ENCODE measurements around the gene CDKN1B.
"Not testable (repeated sequence)": the region's sequence is repeated elsewhere in the genome, so short reads cannot be mapped to it uniquely, and the experiment has no call there.

The CDKN1B gene

GRCh38 chr12:12725086-12725955 is 8.2 kb downstream of the CDKN1B start:
- DNase-seq = peak; percentile 96

GRCh38 chr12:12725956-12726554 is 8.9 kb downstream of the CDKN1B start:
- DNase-seq = no peak

GRCh38 chr12:12726555-12727093 is 9.5 kb downstream of the CDKN1B start:
- DNase-seq = peak; percentile 35

- DNase-seq = no peak
Measured at GRCh38 chr12:12731178-12731577, 14.0 kb downstream of the CDKN1B start.

GRCh38 chr12:12731785-12732184 is 14.6 kb downstream of the CDKN1B start:
- no peak for DNase-seq

- no peak for DNase-seq
Measured at GRCh38 chr12:12733118-12733517, 15.9 kb downstream of the CDKN1B start.

GRCh38 chr12:12734054-12734453 is 16.9 kb downstream of the CDKN1B start:
- no peak for DNase-seq

GRCh38 chr12:12734561-12735071 is 17.4 kb downstream of the CDKN1B start:
- DNase-seq = no peak

GRCh38 chr12:12735301-12735700 is 18.1 kb downstream of the CDKN1B start:
- no peak for DNase-seq

- DNase-seq = peak; percentile 42
Measured at GRCh38 chr12:12736759-12737676, 19.9 kb downstream of the CDKN1B start.

- DNase-seq = not testable (repeated sequence)
Measured at GRCh38 chr12:12738152-12738551, 21.0 kb downstream of the CDKN1B start.

- no peak for DNase-seq
Measured at GRCh38 chr12:12741660-12742059, 24.5 kb downstream of the CDKN1B start.

GRCh38 chr12:12744546-12745305 is 27.6 kb downstream of the CDKN1B start:
- no peak for DNase-seq

- DNase-seq = no peak
Measured at GRCh38 chr12:12745576-12746211, 28.5 kb downstream of the CDKN1B start.

GRCh38 chr12:12747278-12747677 is 30.1 kb downstream of the CDKN1B start:
- no peak for DNase-seq

- DNase-seq = no peak
Measured at GRCh38 chr12:12748044-12748443, 30.9 kb downstream of the CDKN1B start.

GRCh38 chr12:12749433-12749832 is 32.3 kb downstream of the CDKN1B start:
- DNase-seq = no peak

GRCh38 chr12:12755923-12756322 is 38.8 kb downstream of the CDKN1B start:
- no peak for DNase-seq

GRCh38 chr12:12757121-12757520 is 40.0 kb downstream of the CDKN1B start:
- no peak for DNase-seq

GRCh38 chr12:12759234-12759915 is 42.2 kb downstream of the CDKN1B start:
- DNase-seq = no peak

- no peak for DNase-seq
Measured at GRCh38 chr12:12764824-12765223, 47.7 kb downstream of the CDKN1B start.

All from activated CD4-positive, alpha-beta T cell treated with anti-CD3 and anti-CD28 coated beads for 48 hours (primary cell).